Measurements from ENCODE around the gene SRSF9.
A peak's percentile ranks its signal among the peaks of the same experiment; 100 is the strongest.
"Not testable (repeated sequence)": the region's sequence is repeated elsewhere in the genome, so short reads cannot be mapped to it uniquely, and the experiment has no call there.

SRSF9 gene

GRCh38 chr12:120455302-120455701 lies 14.2 kb downstream of the SRSF9 start:
- TF ChIP-seq RARB (CRISPR knock-in tag; IDR thresholded peaks at IDR 0.05) (no peak), CSRNP3 (CRISPR knock-in tag; IDR thresholded peaks at IDR 0.05) (no peak), SNAI2 (CRISPR knock-in tag; IDR thresholded peaks at IDR 0.05) (no peak), ZNF70 (CRISPR knock-in tag; IDR thresholded peaks at IDR 0.05) (no peak), TCF4 (CRISPR knock-in tag; IDR thresholded peaks at IDR 0.05; ENCODE audit: borderline replicate concordance) (no peak), CSDC2 (CRISPR knock-in tag; IDR thresholded peaks at IDR 0.05) (no peak)
- TF ChIP-seq, protein P1, sequence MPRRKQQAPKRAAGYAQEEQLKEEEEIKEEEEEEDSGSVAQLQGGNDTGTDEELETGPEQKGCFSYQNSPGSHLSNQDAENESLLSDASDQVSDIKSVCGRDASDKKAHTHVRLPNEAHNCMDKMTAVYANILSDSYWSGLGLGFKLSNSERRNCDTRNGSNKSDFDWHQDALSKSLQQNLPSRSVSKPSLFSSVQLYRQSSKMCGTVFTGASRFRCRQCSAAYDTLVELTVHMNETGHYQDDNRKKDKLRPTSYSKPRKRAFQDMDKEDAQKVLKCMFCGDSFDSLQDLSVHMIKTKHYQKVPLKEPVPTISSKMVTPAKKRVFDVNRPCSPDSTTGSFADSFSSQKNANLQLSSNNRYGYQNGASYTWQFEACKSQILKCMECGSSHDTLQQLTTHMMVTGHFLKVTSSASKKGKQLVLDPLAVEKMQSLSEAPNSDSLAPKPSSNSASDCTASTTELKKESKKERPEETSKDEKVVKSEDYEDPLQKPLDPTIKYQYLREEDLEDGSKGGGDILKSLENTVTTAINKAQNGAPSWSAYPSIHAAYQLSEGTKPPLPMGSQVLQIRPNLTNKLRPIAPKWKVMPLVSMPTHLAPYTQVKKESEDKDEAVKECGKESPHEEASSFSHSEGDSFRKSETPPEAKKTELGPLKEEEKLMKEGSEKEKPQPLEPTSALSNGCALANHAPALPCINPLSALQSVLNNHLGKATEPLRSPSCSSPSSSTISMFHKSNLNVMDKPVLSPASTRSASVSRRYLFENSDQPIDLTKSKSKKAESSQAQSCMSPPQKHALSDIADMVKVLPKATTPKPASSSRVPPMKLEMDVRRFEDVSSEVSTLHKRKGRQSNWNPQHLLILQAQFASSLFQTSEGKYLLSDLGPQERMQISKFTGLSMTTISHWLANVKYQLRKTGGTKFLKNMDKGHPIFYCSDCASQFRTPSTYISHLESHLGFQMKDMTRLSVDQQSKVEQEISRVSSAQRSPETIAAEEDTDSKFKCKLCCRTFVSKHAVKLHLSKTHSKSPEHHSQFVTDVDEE (CRISPR knock-in tag; IDR thresholded peaks at IDR 0.05), result no peak
- no peak for ATAC-seq

DNA sequence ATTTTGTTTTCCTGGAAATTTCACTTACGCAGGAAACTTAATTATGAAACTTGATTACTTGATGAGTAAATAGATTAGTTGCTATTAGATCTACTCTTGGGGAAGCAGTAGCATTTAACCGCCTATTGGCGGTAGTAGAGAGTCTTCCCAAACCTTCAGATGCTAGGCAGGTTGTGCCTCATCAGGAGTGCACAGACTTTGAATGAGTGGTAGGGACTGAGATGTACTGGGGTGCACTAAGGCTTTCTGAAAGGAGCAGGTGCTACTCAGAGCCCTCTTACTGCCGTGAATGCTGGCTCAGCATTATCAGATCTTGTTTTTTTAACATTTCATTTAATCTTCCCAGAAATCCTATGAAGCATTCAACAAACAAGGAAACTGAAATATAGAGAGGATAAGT lies 15.6 kb downstream of the SRSF9 start:
- peak; percentile 82 for ATAC-seq
- no peak for TF ChIP-seq ARNTL (CRISPR knock-in tag; IDR thresholded peaks at IDR 0.05; ENCODE audit: borderline replicate concordance, low read depth)

DNA sequence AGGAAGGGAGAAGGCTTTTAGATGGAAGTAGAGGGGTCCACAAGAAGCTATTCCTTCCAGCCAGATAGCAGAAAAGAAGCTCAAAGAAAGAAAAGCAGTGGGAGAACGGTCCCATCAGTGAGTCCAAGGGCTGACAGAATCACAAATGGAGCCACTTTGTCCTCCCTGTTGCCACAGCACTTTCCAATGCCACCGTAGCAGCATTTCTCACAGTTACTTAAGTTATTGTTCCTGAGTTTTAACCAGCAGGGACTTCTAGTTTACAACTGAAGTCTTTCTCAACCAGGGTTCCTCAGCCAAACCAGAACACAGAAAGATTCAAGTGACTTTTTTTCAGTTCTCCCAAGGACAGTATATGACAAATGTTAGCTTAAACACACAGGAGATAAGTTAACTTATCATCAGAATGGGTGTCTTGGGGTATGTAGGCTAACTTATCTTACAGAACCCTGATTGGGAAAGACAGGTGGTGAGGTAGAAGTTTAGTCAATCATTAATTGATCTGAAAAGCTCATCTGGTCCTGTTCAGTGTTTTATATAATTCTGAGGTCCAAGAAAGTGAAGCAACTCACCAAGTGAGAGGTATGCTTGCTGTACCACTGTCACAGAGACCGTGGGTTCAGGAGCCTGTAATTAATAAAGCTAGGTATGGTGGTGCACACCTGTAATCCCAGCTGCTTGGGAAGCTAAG lies 16.3 kb downstream of the SRSF9 start:
- ATAC-seq, result no peak
- TF ChIP-seq ARNTL (CRISPR knock-in tag; IDR thresholded peaks at IDR 0.05; ENCODE audit: borderline replicate concordance, low read depth), result no peak
- TF ChIP-seq, protein P1 (CRISPR knock-in tag; IDR thresholded peaks at IDR 0.05), result no peak
- TF ChIP-seq, protein P2, sequence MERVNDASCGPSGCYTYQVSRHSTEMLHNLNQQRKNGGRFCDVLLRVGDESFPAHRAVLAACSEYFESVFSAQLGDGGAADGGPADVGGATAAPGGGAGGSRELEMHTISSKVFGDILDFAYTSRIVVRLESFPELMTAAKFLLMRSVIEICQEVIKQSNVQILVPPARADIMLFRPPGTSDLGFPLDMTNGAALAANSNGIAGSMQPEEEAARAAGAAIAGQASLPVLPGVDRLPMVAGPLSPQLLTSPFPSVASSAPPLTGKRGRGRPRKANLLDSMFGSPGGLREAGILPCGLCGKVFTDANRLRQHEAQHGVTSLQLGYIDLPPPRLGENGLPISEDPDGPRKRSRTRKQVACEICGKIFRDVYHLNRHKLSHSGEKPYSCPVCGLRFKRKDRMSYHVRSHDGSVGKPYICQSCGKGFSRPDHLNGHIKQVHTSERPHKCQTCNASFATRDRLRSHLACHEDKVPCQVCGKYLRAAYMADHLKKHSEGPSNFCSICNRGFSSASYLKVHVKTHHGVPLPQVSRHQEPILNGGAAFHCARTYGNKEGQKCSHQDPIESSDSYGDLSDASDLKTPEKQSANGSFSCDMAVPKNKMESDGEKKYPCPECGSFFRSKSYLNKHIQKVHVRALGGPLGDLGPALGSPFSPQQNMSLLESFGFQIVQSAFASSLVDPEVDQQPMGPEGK (CRISPR knock-in tag; IDR thresholded peaks at IDR 0.05; ENCODE audit: borderline replicate concordance), result no peak
- TF ChIP-seq BACH2 (CRISPR knock-in tag; IDR thresholded peaks at IDR 0.05; ENCODE audit: borderline replicate concordance), result no peak
- no peak for TF ChIP-seq PPARA (CRISPR knock-in tag; IDR thresholded peaks at IDR 0.05; ENCODE audit: borderline replicate concordance)
- TF ChIP-seq ZNF8 (CRISPR knock-in tag; IDR thresholded peaks at IDR 0.05), result no peak
- no peak for TF ChIP-seq CREB5 (CRISPR knock-in tag; IDR thresholded peaks at IDR 0.05; ENCODE audit: low read depth)

- not testable (repeated sequence) for ATAC-seq
These were observed 17.0 kb downstream of the SRSF9 start for GRCh38 chr12:120452524-120452923.

DNA sequence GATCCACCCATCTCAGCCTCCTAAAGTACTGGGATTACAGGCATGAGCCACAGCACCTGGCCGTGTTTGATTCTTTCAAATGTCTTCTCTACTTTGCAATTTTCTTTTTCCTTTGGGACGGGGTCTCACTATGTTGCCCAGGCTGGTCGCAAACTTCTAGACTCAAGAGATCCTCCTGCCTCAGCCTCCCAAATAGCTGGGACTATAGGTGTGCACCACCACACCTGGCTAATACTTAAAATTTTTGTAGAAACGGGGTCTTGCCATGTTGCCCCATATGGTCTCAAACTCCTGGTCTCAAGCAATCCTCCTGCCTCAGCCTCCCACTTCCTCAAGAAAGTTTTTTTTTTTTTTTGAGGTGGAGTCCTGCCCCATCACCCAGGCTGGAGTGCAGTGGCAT lies 21.6 kb downstream of the SRSF9 start:
- ATAC-seq, result no peak
- TF ChIP-seq ZNF8 (CRISPR knock-in tag; IDR thresholded peaks at IDR 0.05) (no peak), ZC3H10 (CRISPR knock-in tag; IDR thresholded peaks at IDR 0.05) (no peak), ZFP3 (CRISPR knock-in tag; IDR thresholded peaks at IDR 0.05) (no peak), ZFP30 (CRISPR knock-in tag; IDR thresholded peaks at IDR 0.05) (no peak), ZNF565 (CRISPR knock-in tag; conservative IDR thresholded peaks at IDR 0.05; ENCODE audit: low read depth) (no peak), BACH2 (CRISPR knock-in tag; IDR thresholded peaks at IDR 0.05; ENCODE audit: borderline replicate concordance) (no peak)
- TF ChIP-seq, protein P2 (CRISPR knock-in tag; IDR thresholded peaks at IDR 0.05; ENCODE audit: borderline replicate concordance), result no peak
- TF ChIP-seq, protein P3, sequence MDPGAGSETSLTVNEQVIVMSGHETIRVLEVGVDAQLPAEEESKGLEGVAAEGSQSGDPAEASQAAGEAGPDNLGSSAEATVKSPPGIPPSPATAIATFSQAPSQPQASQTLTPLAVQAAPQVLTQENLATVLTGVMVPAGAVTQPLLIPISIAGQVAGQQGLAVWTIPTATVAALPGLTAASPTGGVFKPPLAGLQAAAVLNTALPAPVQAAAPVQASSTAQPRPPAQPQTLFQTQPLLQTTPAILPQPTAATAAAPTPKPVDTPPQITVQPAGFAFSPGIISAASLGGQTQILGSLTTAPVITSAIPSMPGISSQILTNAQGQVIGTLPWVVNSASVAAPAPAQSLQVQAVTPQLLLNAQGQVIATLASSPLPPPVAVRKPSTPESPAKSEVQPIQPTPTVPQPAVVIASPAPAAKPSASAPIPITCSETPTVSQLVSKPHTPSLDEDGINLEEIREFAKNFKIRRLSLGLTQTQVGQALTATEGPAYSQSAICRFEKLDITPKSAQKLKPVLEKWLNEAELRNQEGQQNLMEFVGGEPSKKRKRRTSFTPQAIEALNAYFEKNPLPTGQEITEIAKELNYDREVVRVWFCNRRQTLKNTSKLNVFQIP (CRISPR knock-in tag; IDR thresholded peaks at IDR 0.05; ENCODE audit: borderline replicate concordance, low read depth), result no peak

Measured in SK-N-SH treated with all-trans-retinoic acid at 6 μM for 48 hours (cell line).